Right kidney (tissue), 1 donor: ENCODE data around the gene SRPK2.

Source experiments
- DNase-seq: peaks from one replicate; pipeline ENCODE4 v3.0.0-alpha.2; 2016

Gene SRPK2

GRCh38 chr7:105132335-105132734 lies 256.4 kb downstream of the SRPK2 start:
- no peak for DNase-seq

- no peak for DNase-seq
Observed at GRCh38 chr7:105131890-105132289, 256.8 kb downstream of the SRPK2 start.

DNA sequence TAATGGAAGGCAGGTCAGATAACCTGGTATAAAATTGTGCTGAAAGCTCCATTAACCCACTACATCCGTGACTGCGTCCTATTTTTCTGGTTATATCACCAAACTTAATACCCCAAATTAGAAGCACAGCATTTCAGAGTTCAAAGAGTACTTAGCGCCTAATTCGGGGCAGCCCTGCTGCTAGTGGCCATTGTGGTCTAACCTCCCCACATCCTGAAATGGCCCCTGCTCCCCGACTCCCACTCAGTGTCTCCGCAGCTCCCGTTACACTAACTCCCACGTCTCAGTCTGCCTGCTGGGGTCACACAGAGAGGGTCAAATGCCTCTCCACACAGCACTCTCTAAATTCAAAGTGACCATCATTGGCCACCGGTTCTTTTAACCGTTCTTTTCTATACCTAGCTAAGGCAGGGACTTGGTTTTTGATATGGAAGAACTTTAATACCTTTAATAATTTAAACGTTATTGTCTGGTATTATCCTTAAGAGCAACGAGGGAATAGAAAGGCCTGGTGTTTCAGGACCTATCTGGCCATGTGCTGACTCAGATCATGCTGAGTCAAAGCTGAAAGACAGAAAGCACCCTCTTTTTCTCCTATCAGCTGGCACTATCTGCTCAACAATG lies 257.6 kb downstream of the SRPK2 start:
- no peak for DNase-seq

DNA sequence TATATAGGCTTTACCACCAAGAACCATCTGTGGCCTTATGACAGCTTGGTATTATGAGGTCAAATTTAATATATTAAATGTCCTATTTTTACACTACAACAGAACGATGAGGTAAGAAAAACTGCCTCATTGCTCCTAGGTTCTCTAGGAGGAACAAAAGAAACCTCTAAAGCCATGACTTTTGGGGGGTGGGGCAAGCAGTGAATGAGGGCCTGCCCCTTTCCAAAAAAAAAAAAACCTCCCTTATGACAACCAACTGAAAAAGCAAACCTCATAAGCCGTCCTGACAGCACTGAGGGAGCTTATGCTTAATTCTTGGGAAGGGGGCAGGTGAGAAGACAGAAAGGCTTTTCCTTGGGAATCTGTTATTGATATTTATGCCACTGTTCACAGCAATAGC lies 258.1 kb downstream of the SRPK2 start:
- no peak for DNase-seq

DNA sequence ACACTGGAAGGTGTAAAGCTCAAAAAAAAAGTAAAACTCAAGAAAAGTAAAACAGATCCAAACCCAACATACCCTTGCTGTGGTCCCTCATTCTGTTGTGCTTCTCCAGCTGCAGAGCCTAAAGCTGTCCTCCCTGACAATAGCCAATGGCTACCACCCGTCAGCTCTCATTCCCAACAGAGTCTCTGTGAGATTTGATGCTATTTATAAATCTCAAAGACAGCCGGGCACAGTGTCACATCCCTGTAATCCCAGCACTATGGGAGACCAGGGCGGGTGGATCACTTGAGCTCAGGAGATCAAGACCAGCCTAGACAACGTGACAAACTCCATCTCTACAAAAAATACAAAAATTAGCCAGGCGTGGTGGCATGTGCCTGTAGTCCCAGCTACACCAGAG lies 258.7 kb downstream of the SRPK2 start:
- DNase-seq = no peak

DNA sequence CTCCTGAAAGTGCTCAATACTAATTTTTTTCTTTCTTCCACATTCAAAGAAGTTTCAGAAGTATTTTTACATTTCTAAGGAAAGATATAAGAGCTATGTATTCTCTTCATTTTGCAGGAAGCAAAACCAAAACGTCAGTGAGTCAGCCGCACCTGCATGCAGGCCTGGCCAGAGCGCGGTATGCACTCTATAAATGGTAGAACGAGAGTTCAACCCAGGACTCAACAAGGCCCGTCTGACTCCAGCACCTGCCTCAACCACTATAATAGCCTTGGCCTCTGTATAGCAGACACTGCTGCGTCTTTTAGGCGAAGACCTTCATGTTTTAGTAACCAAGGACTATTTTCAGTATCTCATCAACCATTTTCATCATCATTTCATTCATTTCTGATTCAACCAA lies 261.5 kb downstream of the SRPK2 start:
- DNase-seq = no peak

- DNase-seq = no peak
Observed at GRCh38 chr7:105126436-105126975, 262.2 kb downstream of the SRPK2 start.

DNA sequence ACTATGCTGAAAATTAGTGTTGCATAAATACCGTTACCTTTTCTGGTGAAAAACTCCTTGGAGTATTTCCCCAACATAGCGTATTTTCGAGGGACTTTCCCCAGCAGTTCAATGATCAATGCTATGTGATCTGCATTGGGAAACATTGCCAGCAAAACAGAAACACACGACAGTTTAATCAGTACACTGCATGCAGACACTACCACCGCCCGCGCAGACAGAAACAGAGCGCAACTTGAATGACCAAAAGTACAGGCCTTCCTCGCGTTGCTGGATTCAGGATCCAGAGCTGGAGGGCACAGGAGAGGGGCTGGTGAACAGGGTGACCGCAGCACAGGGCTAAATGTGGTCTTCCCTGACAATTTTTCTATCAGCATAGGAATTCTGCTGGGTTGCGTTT lies 263.0 kb downstream of the SRPK2 start:
- DNase-seq = no peak

GRCh38 chr7:105122619-105123018 lies 266.1 kb downstream of the SRPK2 start:
- no peak for DNase-seq

- no peak for DNase-seq
Observed at GRCh38 chr7:105118612-105119600, 269.8 kb downstream of the SRPK2 start.

DNA sequence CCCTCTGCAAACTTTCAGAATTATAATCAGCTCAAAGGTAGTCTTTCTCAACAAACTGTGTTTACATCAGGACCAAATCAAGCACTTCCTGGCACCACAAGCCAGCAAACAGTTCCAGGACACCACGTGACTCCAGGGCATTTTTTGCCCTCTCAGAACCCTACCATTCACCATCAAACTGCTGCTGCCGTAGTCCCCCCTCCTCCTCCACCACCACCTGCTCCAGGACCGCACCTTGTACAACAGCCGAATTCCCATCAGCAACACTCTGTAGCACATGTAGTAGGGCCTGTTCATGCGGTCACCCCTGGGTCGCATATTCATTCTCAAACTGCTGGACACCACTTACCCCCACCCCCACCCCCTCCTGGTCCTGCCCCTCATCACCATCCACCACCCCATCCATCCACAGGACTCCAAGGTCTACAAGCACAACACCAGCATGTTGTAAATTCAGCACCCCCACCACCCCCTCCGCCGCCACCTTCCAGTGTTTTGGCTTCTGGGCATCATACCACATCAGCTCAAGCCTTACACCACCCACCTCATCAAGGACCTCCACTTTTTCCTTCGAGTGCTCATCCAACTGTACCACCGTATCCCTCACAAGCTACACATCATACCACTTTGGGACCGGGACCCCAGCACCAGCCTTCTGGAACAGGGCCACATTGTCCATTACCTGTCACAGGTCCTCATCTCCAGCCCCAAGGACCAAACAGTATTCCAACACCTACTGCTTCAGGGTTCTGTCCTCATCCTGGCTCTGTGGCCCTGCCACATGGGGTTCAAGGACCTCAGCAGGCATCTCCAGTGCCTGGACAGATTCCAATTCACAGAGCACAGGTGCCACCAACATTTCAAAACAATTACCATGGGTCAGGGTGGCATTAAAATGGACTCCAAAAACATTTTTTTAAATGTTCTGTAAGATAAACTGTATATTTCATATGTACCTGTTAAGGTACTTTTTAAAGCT lies 276.0 kb downstream of the SRPK2 start:
- no peak for DNase-seq

DNA sequence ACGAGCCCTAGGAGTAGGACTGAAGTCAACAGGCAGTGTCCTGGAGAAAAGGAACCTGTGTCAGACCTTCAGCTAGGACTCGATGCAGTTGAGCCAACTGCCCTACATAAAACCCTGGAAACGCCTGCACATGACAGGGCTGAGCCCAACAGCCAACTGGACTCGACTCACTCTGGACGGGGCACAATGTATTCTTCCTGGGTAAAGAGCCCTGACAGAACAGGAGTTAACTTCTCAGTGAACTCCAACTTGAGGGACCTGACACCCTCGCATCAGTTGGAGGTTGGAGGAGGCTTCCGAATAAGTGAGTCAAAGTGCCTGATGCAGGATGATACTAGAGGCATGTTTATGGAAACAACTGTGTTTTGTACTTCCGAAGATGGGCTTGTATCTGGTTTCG lies 281.3 kb downstream of the SRPK2 start:
- DNase-seq = no peak

DNA sequence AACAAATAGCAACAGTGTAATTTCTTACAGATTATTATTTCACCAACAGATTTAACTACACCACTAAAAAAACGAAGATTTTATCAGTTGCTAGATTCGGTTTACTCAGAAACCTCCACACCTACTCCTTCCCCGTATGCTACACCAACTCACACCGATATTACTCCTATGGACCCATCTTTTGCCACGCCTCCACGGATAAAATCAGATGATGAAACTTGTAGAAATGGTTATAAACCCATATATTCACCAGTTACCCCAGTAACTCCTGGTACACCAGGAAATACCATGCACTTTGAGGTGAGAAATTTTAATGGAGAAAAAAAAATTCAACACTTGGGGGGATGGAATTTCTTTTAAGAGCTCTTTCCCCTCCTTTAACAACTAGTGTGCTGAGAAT lies 282.2 kb downstream of the SRPK2 start:
- no peak for DNase-seq

DNA sequence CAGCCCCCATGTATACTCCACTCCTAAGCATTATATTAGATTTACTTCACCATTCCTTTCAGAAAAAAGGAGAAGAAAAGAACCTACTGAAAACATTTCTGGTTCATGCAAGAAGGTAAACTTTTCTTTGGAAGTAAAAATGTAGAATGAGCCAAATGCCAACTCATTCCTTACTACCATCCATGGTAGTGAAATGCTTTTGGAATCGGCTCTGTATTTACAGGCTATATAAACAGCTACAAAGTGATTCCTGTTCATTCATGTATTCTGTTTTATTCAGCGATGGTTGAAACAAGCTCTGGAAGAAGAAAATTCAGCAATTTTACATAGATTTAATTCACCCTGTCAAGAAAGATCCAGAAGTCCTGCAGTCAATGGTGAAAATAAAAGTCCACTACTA lies 283.1 kb downstream of the SRPK2 start:
- DNase-seq = no peak

DNA sequence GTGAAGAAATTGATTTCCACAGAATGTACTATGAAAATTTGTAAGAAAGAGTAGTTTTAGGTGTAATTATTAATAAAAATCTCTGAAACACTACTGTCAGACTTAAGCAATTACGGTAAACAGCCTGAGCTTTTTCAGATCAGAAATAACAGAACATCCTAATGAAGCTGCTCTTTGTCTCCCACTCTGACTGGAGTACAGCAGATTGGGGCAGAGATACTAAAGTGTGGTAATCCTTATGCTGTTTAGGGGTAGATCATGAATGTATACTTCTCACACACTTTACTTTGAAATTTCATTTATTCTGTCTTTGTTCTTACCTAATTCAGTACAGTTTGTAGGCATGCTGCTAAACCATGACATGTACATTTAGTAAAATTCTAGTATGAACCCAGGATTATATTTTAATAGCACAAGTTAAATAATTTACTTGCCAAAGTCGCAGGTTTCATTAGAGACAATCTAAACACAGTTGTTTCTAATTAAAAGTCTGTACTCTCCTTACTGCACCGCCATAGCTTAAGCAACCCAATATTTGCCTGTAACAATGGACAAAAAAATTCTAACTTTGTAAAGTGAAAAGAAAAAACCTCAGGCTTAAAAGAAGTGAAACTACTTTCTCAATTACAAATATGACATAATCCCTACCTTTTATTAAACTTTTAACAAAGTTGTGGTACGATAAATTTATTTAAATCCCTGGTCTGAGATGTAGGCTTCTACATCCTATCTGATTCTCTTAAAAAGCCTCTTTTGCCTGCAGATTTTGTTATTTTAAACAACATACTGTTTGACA lies 286.0 kb downstream of the SRPK2 start:
- no peak for DNase-seq

DNA sequence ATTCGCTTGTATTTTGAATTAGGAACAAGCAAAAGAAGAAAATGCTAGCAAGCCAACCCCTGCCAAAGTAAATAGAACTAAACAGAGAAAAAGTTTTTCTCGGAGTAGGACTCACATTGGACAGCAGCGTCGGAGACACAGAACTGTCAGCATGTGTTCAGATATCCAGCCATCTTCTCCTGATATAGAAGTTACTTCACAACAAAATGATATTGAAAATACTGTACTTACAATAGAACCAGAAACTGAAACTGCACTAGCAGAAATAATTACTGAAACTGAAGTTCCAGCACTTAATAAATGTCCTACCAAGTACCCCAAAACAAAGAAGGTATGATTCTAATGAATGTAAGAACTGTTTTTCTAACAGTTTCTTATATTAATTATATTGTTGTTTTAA lies 286.9 kb downstream of the SRPK2 start:
- DNase-seq = no peak

- no peak for DNase-seq
Observed at GRCh38 chr7:105098863-105099515, 289.7 kb downstream of the SRPK2 start.

GRCh38 chr7:105097619-105098018 lies 291.1 kb downstream of the SRPK2 start:
- DNase-seq = no peak

DNA sequence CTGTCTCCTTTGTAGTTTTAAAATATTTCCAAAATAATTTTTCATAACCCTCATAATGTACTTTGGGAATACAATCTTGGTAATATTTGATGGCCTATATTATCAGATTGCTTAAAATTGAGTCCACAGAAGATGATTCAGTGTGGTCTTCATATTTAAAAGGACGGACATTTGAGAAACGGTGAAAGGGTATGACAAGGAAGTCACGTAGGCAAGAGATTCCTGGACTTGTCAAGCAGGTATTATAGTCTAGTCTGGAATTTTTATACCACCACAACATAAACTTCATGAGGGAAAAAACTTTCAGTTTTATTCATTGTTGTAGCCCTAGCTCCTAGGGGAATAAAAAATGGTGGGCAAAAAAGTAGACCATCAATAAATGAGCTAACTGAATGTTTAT lies 292.4 kb downstream of the SRPK2 start:
- DNase-seq = no peak

DNA sequence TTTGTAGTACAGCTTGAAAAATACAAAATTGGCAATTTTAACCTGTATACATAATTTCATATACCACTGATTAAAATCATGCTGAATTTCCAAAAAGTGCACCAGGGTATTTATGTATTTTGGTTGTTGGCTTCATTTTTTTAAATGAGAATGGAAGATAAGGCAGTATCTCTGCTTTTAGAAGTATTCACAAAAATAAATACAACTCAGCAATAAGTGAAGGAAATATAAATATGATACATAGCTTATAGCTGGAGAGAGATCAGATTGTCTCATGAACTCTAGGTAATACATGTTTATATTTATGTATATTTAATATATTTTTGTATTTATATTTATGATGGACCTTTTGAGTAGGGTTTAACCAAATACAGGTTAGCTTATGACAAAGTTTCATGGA lies 293.8 kb downstream of the SRPK2 start:
- DNase-seq = no peak

DNA sequence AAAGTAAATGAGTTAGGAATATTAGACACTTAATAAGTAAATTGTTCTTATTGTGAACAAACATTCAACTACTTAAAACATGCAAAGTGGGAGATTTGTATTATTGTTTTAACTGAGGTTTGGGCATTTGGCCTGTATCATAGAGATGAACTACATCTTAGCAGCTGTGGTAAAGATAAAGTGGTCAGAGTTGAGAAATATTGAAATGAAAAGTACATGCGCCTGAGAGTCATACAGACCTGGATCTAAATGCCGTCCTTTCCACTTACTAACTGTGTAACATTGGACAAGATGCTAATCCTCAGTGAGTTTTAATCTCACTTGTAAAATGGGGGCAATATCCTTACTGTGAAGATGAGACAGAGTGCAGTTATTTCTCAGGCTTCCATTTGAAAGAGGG lies 300.3 kb downstream of the SRPK2 start:
- no peak for DNase-seq
